ENCODE data around the gene ACTG2.
"Not testable (repeated sequence)": the region's sequence is repeated elsewhere in the genome, so short reads cannot be mapped to it uniquely, and the experiment has no call there.

ACTG2 gene

GRCh38 chr2:73893764-73894474 lies 1.1 kb downstream of the ACTG2 start:
- no peak for DNase-seq

DNA sequence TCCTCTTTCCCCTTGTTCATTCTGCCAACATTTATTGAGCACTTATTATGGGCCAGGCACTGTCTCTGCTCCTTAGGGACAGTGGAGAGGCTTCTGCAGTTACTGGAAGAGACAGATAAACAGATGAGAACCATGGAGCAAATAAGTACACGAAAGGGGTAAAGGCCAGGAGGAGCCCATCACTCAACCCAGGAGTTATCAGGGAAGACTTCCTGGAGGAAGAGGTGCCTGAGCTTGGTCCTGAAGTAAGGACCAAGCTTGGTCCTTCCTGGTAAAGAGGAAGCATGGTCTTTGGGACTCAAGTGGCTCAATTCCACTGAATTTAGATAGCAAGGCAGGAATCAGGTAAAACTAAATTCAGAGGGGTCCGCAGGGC lies 1.7 kb downstream of the ACTG2 start:
- DNase-seq = no peak

GRCh38 chr2:73894877-73895276 lies 2.1 kb downstream of the ACTG2 start:
- no peak for DNase-seq

GRCh38 chr2:73895473-73895872 lies 2.7 kb downstream of the ACTG2 start:
- DNase-seq = no peak

DNA sequence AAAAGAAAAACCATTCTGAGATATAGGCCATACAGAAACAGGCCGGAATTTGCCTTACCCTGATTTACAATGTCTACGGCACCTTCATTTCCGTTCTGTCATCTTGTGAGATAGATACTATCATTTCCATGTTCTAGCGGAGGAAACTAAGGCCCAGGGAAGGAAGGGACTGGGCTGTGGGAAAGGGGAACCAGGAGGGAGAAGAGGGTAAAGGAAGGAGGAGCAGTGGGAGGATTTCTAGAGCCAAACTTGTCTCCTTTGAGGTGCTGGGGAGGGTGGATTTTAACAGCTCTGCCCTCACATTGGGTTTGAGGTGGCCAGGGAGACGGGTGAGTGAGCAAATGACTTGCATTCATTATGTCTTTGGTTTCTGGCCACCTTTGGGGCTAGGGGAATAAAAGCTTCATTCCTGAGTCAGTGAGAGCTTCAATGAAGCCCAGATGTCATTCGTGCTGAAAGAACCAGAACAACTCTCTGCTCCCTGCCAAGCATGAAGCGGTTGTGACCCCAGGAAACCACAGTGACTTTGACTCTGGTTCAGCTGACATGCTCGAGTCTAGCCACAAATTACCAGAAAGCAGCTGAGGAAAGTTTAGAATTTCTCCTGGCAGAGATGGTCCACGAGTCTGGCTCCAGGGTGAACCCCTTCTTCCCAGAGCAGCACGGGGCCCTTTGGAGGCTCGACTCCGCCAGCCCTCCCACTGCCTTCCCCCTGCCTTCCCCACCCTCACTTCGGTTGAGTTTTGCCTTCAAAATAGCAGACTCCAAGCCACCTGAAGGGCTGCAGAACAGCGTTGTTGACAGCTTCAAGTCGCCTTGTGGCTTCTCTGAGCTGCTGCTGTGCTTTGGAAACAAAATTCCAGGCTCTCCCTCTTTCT lies 3.8 kb downstream of the ACTG2 start:
- DNase-seq = peak in 1 of 4 experiments; percentile 10

- DNase-seq = no peak
Measured at GRCh38 chr2:73897240-73897583, 4.4 kb downstream of the ACTG2 start.

GRCh38 chr2:73897934-73898333 lies 5.1 kb downstream of the ACTG2 start:
- no peak for DNase-seq

DNA sequence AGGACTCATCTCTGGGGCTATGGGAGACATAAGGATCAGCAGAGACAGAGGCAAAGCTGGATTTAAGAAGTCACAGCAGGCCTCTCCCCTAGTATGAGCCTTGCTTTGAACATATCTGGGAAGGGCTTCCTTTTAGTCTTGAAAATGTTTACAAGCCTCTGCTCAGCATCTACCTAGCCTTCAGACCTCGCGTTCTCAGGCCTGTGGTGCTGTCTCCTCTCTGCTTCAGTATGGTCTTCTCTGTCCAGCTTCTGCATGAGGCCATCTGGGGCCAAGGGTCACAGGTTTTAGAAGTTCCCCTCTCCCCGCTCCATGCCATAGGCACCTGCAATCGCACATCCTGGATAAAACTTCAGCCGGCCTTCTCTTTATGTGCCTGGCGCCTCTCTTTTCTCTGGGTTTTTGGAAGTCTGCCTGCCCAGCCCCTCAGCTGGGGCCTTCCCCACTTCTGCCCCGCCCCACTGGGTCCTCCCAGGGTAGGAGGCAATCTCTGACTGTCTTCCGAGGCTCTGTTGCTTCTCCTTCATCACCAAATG lies 7.1 kb downstream of the ACTG2 start:
- no peak for DNase-seq

GRCh38 chr2:73901143-73901542 lies 8.3 kb downstream of the ACTG2 start:
- no peak for DNase-seq

DNA sequence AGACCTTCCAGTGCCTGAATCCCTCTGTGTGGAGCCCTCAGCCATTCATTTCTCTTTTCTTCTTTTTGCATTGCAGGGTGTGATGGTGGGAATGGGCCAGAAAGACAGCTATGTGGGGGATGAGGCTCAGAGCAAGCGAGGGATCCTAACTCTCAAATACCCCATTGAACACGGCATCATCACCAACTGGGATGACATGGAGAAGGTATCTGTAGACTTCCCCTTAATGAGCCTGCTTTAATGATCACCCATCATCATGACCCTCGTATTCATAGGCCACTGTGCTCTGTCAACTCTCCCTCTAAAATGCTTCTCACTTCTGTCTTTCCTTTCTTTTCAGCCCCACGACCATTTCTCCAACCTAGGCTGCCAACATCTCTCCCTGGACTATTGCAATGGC lies 9.5 kb downstream of the ACTG2 start:
- no peak for DNase-seq

GRCh38 chr2:73903313-73903712 lies 10.5 kb downstream of the ACTG2 start:
- no peak for DNase-seq

GRCh38 chr2:73903949-73904613 lies 11.3 kb downstream of the ACTG2 start:
- not testable (repeated sequence) for DNase-seq

GRCh38 chr2:73904952-73905351 lies 12.1 kb downstream of the ACTG2 start:
- DNase-seq = no peak

GRCh38 chr2:73906847-73907505 lies 14.2 kb downstream of the ACTG2 start:
- no peak for DNase-seq

DNA sequence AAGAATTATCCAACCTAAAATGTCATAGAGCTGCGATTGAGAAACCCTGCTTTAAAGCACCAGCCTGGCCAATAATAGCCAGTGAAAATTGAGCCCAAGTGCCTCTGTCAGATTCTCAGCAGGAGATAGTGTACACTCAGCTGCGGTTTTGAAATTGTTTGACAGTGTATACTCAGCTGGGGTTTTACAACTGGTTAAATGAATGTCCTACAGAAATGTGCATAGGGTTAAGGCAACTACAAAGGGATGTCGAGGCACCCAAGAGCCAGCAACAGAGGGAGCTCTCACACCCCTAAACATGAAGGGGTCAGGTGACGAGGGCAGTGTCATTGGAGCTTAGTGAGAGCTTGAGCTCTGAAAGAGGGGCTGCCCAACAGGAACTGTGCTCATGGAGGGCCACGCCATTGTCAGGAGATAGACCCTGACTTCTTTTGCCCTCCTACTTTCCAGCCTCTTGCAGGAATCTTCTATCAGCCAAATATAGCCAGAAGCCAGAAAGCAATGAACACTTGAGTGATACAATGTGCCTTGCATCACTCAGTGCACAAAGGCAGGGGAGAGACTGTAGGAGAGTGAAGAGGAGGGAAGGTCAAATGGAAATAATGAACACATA lies 15.1 kb downstream of the ACTG2 start:
- DNase-seq = peak in 1 of 4 experiments; percentile 36

DNA sequence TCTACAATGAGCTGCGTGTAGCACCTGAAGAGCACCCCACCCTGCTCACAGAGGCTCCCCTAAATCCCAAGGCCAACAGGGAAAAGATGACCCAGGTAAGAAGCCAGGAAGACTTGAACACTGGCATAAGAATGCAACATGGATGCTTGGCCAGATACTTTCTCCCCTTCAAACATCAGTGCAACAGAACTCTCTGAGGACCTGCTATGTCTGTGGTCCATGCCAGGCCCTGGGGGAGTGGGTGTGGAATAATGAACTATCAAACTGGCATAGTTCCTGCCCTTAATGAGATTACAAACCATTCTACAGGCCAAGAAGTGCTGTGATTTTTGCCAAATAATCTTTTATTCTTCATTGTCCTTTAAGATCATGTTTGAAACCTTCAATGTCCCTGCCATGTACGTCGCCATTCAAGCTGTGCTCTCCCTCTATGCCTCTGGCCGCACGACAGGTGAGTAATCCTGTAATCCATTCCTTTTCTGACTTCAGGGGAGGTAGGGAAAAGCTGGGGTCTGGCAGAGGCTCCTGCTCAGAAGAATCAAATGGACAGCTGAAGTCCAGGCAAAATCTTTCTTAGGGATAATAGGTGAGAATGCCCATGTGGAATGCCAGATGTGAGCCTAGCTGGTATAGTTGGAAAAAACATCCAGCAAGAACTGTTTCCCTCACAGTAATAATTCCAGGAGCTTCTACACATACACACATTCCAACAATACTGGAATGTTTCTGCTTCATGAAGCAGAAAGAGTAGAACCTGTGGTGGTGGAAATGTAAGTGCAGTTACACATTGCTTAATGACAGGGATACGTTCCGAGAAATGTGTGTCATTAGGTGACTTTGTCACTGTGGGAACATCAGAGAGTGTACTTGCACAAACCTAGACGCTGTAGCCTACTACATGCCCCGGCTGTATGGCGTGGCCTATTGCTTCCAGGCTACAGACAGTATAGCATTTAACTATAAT lies 16.2 kb downstream of the ACTG2 start:
- no peak for DNase-seq

- no peak for DNase-seq
Measured at GRCh38 chr2:73910873-73911547, 18.2 kb downstream of the ACTG2 start.

DNA sequence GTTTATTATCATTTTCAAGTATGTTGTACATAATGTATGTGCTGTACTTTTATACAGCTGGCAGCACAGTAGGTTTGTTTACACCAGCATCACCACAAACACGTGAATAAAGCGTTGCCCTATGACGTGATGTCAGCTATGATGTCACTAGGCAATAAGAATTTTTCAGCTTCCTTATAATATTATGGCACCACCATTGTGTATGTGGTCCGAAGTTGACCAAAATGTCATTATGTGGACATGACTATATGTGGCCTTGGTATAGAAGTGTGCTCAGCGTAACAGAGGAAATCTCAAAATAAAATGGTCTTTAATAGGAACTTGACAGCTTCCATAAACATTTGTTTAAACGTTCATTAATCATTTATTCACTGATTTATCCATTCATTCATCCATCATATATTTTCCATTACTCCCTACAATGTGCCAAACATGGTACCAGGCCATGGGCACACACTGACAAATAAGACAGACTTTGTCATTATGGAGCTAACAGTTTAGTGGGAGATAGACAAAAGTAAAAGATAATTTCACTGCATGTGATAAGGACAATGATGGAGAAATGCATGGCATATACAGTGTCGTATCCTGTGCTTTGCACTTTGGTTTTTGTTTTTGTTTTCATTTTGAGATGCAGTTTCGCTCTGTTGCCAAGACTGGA lies 18.9 kb downstream of the ACTG2 start:
- no peak for DNase-seq

DNA sequence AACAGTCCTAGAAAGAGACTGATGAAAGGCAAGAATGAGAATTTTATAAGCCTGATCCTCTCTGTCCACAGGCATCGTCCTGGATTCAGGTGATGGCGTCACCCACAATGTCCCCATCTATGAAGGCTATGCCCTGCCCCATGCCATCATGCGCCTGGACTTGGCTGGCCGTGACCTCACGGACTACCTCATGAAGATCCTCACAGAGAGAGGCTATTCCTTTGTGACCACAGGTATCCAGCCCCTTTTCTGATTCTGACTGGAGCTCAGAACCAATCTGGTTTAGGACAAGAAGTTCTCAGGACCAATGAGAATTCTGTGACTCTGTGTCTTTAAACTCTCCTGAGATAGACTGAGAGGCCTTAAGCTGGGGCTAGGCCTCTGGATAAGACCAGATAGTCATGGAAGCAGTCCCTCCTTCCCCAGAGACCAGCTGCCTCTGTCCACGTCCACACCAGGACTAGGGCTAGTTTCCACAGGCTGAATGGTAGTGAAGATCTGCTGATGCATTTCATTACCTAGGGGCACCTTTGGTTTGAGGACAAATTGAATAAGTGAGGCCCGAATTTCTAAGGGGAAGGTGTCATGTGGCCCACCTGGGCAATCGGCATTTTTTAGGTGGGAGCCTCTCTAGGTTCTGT lies 20.7 kb downstream of the ACTG2 start:
- DNase-seq = no peak

DNA sequence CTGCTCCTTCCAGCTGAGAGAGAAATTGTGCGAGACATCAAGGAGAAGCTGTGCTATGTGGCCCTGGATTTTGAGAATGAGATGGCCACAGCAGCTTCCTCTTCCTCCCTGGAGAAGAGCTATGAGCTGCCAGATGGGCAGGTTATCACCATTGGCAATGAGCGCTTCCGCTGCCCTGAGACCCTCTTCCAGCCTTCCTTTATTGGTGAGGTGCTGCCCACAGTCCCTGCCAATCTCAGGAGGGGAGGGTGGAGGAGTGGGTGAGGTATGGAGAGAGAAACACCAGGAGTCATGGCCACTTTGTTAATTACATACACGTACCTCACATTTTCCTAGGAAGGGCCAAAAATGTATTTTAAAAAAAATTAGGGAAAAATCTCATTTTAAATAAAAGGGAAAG lies 21.9 kb downstream of the ACTG2 start:
- DNase-seq = no peak

All from activated naive CD4-positive, alpha-beta T cell (primary cell).